ENCODE results near the gene ENPP1. TPM values are rescaled to one million over a fixed set of nuclear protein-coding genes. Genes with fewer than 3 reads are reported as not detected.

Gene ENPP1
- total RNA-seq, 2 experiments from 2014 or later, result 0.34 TPM; not detected in 1

DNA sequence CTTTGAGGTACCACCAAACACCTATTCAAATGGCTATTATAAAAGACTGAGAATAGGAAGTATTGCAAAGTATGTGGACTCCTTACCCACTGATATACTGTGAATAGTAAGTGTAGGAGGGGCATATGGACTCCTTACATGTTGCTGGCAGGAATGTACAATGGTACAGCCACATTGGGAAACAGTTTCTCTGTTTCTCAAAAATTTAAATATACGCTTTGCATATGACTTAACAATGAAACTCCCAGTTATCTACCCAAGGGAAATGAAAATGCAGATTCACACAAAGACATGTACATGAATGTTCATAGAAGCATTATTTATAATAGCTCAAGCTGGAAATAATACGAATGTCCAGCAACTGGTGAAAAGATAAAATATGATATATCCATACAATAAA lies 5.5 kb upstream of the ENPP1 start:
- intact Hi-C loops (cut with micrococcal nuclease; ENCODE audit: unreplicated experiment), result no loop called here
- H3K9me3 ChIP-seq (ENCODE audit: low read length), result no peaks in the 10 kb centered on the region
- H3K27ac ChIP-seq (ENCODE audit: low read depth, low read length, poor library complexity, severe bottlenecking), result no peak overlapping the region
- no peak overlapping the region for H3K4me3 ChIP-seq (ENCODE audit: low read depth, low read length, poor library complexity, severe bottlenecking)
- no peaks in the 10 kb centered on the region for H4K20me1 ChIP-seq (ENCODE audit: insufficient read depth, low read length)
- no peaks in the 10 kb centered on the region for H3K36me3 ChIP-seq (ENCODE audit: insufficient read depth, low read length)
- H3K4me2 ChIP-seq (ENCODE audit: low read length), result no peak overlapping the region
- no peak overlapping the region for H2AFZ ChIP-seq (ENCODE audit: low read length)
- H3K9me2 ChIP-seq (ENCODE audit: insufficient read depth, low read length), result no peaks in the 10 kb centered on the region
- ChIA-PET POLR2A (interaction anchor here (0.7 kb wide), 1 partner anchor 132 kb away, joined by 3 read pairs; no protein-coding TSS in a partner anchor), CTCF (ENCODE audit: unreplicated experiment) (no interaction called here)
- TF ChIP-seq EZH2phosphoT487 (IDR thresholded peaks at IDR 0.05; ENCODE audit: borderline replicate concordance, low read depth, low read length), result no peak
- TF ChIP-seq, protein P1, sequence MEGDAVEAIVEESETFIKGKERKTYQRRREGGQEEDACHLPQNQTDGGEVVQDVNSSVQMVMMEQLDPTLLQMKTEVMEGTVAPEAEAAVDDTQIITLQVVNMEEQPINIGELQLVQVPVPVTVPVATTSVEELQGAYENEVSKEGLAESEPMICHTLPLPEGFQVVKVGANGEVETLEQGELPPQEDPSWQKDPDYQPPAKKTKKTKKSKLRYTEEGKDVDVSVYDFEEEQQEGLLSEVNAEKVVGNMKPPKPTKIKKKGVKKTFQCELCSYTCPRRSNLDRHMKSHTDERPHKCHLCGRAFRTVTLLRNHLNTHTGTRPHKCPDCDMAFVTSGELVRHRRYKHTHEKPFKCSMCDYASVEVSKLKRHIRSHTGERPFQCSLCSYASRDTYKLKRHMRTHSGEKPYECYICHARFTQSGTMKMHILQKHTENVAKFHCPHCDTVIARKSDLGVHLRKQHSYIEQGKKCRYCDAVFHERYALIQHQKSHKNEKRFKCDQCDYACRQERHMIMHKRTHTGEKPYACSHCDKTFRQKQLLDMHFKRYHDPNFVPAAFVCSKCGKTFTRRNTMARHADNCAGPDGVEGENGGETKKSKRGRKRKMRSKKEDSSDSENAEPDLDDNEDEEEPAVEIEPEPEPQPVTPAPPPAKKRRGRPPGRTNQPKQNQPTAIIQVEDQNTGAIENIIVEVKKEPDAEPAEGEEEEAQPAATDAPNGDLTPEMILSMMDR (conservative IDR thresholded peaks at IDR 0.05; ENCODE audit: low read length), result no peak
- H3K4me1 ChIP-seq (ENCODE audit: insufficient read depth, low read length, poor library complexity, severe bottlenecking), result no peaks in the 10 kb centered on the region
- no peak for DNase-seq (ENCODE audit: low spot score)
- no peaks in the 10 kb centered on the region for H3K79me2 ChIP-seq (ENCODE audit: insufficient read depth, low read depth, low read length)
- no TSS peak for BruUV-seq (replicated peaks)

DNA sequence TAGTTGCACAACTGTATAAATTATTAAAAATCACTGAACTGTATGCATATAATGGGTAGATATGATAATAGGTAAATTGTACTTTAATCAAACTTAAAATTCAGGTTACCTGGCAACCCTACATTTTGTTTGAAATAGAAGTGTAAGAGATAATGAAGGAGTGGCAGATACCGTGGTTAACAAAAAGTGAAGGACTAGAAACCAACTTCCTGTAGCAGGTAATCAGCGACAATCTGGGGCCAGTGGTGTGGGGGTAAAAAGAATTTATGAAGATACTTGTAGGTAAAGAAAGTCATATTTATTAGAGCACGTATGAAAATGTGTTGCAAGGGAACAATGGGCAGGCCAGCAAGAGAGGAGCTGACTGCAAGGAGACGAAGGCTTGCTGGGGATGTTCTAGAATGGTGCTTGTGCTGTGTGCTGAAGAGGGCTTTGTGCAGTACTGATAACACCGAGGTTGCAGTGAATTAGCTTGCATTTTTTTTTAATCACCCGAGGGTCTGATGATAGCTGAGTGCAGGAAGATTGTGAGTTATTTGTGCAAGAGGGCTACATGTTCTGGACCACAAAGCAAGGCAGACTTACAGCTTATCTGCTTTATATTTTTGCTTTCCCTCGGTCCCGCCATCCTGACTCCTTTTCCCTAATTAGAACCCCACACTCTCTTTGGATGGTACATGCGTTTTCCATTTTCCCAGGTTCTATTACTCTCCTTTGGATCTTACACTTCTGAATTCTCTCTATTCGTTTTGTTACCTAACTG lies 4.6 kb upstream of the ENPP1 start:
- Histone ChIP-seq H2AFZ (ENCODE audit: low read length) (no peak overlapping the region), H3K27ac (ENCODE audit: low read depth, low read length, poor library complexity, severe bottlenecking) (no peak overlapping the region), H3K36me3 (ENCODE audit: insufficient read depth, low read length) (no peaks in the 10 kb centered on the region), H3K4me1 (ENCODE audit: insufficient read depth, low read length, poor library complexity, severe bottlenecking) (no peaks in the 10 kb centered on the region), H3K9me3 (ENCODE audit: low read length) (no peaks in the 10 kb centered on the region), H3K9me2 (ENCODE audit: insufficient read depth, low read length) (no peaks in the 10 kb centered on the region), H3K4me2 (ENCODE audit: low read length) (no peak overlapping the region), H4K20me1 (ENCODE audit: insufficient read depth, low read length) (no peaks in the 10 kb centered on the region), H3K79me2 (ENCODE audit: insufficient read depth, low read depth, low read length) (no peaks in the 10 kb centered on the region), H3K4me3 (ENCODE audit: low read depth, low read length, poor library complexity, severe bottlenecking) (no peak overlapping the region)
- POLR2A ChIA-PET, result interaction anchor here (0.7 kb wide), 1 partner anchor 132 kb away, joined by 3 read pairs; no protein-coding TSS in a partner anchor
- DNase-seq (ENCODE audit: low spot score), result no peak
- no TSS peak for BruUV-seq (replicated peaks)
- TF ChIP-seq EZH2phosphoT487 (IDR thresholded peaks at IDR 0.05; ENCODE audit: borderline replicate concordance, low read depth, low read length), result no peak
- TF ChIP-seq, protein P1 (conservative IDR thresholded peaks at IDR 0.05; ENCODE audit: low read length), result no peak
- intact Hi-C loops (cut with micrococcal nuclease; ENCODE audit: unreplicated experiment), result no loop called here
- CTCF ChIA-PET (ENCODE audit: unreplicated experiment), result no interaction called here

DNA sequence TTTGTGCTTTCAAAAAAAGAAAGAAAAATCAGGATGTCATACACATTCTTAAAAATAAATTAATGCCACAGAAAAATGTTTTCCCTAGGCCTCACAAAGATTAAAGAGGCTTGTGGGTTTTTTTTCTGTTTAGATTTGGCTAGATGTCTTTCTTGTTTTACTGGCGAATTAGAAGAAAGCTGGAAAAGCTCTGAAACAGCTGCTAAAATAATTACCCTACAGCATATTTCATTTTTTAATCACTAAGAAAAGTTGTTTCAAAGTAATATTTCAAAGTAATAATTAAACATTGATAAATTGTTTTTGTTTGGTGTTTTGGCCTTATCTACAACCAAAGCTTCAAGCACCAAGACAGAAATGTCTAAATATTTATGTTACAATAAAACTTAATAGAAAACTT lies 3.7 kb upstream of the ENPP1 start:
- no peak overlapping the region for H2AFZ ChIP-seq (ENCODE audit: low read length)
- intact Hi-C loops (cut with micrococcal nuclease; ENCODE audit: unreplicated experiment), result no loop called here
- TF ChIP-seq EZH2phosphoT487 (IDR thresholded peaks at IDR 0.05; ENCODE audit: borderline replicate concordance, low read depth, low read length), result no peak
- TF ChIP-seq, protein P1 (conservative IDR thresholded peaks at IDR 0.05; ENCODE audit: low read length), result no peak
- CTCF ChIA-PET (ENCODE audit: unreplicated experiment), result no interaction called here
- no peak overlapping the region for H3K4me2 ChIP-seq (ENCODE audit: low read length)
- H3K36me3 ChIP-seq (ENCODE audit: insufficient read depth, low read length), result no peaks in the 10 kb centered on the region
- H4K20me1 ChIP-seq (ENCODE audit: insufficient read depth, low read length), result no peaks in the 10 kb centered on the region
- no peak overlapping the region for H3K4me3 ChIP-seq (ENCODE audit: low read depth, low read length, poor library complexity, severe bottlenecking)
- H3K4me1 ChIP-seq (ENCODE audit: insufficient read depth, low read length, poor library complexity, severe bottlenecking), result no peaks in the 10 kb centered on the region
- no peaks in the 10 kb centered on the region for H3K9me3 ChIP-seq (ENCODE audit: low read length)
- H3K27ac ChIP-seq (ENCODE audit: low read depth, low read length, poor library complexity, severe bottlenecking), result no peak overlapping the region
- BruUV-seq (replicated peaks), result no TSS peak
- no peaks in the 10 kb centered on the region for H3K79me2 ChIP-seq (ENCODE audit: insufficient read depth, low read depth, low read length)
- H3K9me2 ChIP-seq (ENCODE audit: insufficient read depth, low read length), result no peaks in the 10 kb centered on the region
- POLR2A ChIA-PET, result no interaction called here
- DNase-seq (ENCODE audit: low spot score), result no peak

Measured in OCI-LY7 (cell line).